ENCODE measurements around the gene UIMC1.

GRCh38 chr5:176938472-176938871, 68.1 kb downstream of the UIMC1 start:
- TF ChIP-seq, protein P1, sequence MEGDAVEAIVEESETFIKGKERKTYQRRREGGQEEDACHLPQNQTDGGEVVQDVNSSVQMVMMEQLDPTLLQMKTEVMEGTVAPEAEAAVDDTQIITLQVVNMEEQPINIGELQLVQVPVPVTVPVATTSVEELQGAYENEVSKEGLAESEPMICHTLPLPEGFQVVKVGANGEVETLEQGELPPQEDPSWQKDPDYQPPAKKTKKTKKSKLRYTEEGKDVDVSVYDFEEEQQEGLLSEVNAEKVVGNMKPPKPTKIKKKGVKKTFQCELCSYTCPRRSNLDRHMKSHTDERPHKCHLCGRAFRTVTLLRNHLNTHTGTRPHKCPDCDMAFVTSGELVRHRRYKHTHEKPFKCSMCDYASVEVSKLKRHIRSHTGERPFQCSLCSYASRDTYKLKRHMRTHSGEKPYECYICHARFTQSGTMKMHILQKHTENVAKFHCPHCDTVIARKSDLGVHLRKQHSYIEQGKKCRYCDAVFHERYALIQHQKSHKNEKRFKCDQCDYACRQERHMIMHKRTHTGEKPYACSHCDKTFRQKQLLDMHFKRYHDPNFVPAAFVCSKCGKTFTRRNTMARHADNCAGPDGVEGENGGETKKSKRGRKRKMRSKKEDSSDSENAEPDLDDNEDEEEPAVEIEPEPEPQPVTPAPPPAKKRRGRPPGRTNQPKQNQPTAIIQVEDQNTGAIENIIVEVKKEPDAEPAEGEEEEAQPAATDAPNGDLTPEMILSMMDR (IDR thresholded peaks at IDR 0.05 in 2 of 3, conservative IDR thresholded peaks at IDR 0.05 in 1 of 3; ENCODE audit: borderline replicate concordance in 1 of 3, insufficient read depth in 1 of 3, low read depth in 2 of 3, low read length in 2 of 3), result no peak
- no peak for TF ChIP-seq CEBPB (IDR thresholded peaks at IDR 0.05; ENCODE audit: low read depth)
- TF ChIP-seq, protein P2, sequence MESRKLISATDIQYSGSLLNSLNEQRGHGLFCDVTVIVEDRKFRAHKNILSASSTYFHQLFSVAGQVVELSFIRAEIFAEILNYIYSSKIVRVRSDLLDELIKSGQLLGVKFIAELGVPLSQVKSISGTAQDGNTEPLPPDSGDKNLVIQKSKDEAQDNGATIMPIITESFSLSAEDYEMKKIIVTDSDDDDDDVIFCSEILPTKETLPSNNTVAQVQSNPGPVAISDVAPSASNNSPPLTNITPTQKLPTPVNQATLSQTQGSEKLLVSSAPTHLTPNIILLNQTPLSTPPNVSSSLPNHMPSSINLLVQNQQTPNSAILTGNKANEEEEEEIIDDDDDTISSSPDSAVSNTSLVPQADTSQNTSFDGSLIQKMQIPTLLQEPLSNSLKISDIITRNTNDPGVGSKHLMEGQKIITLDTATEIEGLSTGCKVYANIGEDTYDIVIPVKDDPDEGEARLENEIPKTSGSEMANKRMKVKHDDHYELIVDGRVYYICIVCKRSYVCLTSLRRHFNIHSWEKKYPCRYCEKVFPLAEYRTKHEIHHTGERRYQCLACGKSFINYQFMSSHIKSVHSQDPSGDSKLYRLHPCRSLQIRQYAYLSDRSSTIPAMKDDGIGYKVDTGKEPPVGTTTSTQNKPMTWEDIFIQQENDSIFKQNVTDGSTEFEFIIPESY (IDR thresholded peaks at IDR 0.05; ENCODE audit: extremely low read depth, insufficient replicate concordance, low read length), result no peak
- no peak for TF ChIP-seq POLR2A (IDR thresholded peaks at IDR 0.05; ENCODE audit: borderline replicate concordance, extremely low read depth, insufficient read depth, insufficient read length)
- TF ChIP-seq POLR2AphosphoS5 (IDR thresholded peaks at IDR 0.05; ENCODE audit: low read depth, low read length), result no peak
- TF ChIP-seq, protein P3, sequence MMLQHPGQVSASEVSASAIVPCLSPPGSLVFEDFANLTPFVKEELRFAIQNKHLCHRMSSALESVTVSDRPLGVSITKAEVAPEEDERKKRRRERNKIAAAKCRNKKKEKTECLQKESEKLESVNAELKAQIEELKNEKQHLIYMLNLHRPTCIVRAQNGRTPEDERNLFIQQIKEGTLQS (IDR thresholded peaks at IDR 0.05), result no peak
- TF ChIP-seq FOSL1 (IDR thresholded peaks at IDR 0.05; ENCODE audit: low read depth), result no peak
- TF ChIP-seq EZH2 (IDR thresholded peaks at IDR 0.05), result no peak

Measured in HCT116 (cell line).